HepG2 (cell line): Measurements from ENCODE around the gene HOXA11. TPM values are rescaled to one million over a fixed set of nuclear protein-coding genes. Genes with fewer than 3 reads are reported as not detected.
A peak's percentile ranks its signal among the peaks of the same experiment; 100 is the strongest.

ENCODE experiments used
- ATAC-seq: fragments of 200-7000 bp; cut with Tn5 transposase; 3 replicates; pipeline ENCODE4 v1.9.1; 2020; ENCODE audit warnings: mild to moderate bottlenecking, moderate library complexity
- BruUV-seq: library from RNA; stranded (reverse); fragments of 400-500 nt; replicated peaks from 2 replicates; lab custom pipeline; 2021; lab: Mats Ljungman, UMichigan
- CTCF ChIA-PET: fragments of 300-600 bp; formaldehyde crosslinking; extraction: SDS; loops from one replicate; lab custom pipeline; 2021; ENCODE audit warnings: low total read pairs, inconsistent platforms, low intra/inter-chr PET ratio; lab: Yijun Ruan, JAX
- POLR2A ChIA-PET: fragments of 350-600 bp; sonication (Branson Sonifier 250); formaldehyde crosslinking; loops from one replicate; lab custom pipeline; 2020; ENCODE audit warnings: antibody characterized with exemption, inconsistent platforms; lab: Yijun Ruan, JAX
- DNase-seq: peaks from one replicate; pipeline ENCODE4 v3.0.0-alpha.2; 2015; ENCODE audit warnings: low spot score
- FAIRE-seq: peaks from 3 replicates; lab custom pipeline; 2011; peaks lifted over from hg19 to GRCh38; lab: Jason Lieb, UNC
- H2AFZ ChIP-seq: one replicate; pipeline ENCODE4 v1.6.1; 2011; ENCODE audit warnings: low read length, inconsistent platforms
- H3K27ac ChIP-seq: fragments of 300-600 bp; 3 replicates; pipeline ENCODE4 v1.8.0; 2011; ENCODE audit warnings: mixed run types, mild to moderate bottlenecking, mixed read lengths, low read length, inconsistent platforms; ENCODE audit not compliant: insufficient read depth; ENCODE audit errors: extremely low read length
- H3K27me3 ChIP-seq, 2 experiments: fragments of 200-600 bp in 1 of 2; 2 replicates in 1 of 2; 3 replicates in 1 of 2; pipeline versions ENCODE4 v1.6.0 to v1.8.0; 2011; ENCODE audit warnings: low read length in 2 of 2, mild to moderate bottlenecking in 2 of 2, moderate library complexity in 2 of 2, inconsistent platforms in 1 of 2; ENCODE audit not compliant: insufficient read depth in 2 of 2, control insufficient read depth in 1 of 2
- H3K36me3 ChIP-seq, 2 experiments: fragments of 200-600 bp in 1 of 2; replicated peaks in 1 of 2; 2 replicates in 1 of 2; 3 replicates in 1 of 2; pipeline versions ENCODE4 v1.5.1 to v1.8.0; 2011; ENCODE audit warnings: low read length in 2 of 2, inconsistent platforms in 1 of 2; ENCODE audit not compliant: insufficient read depth in 2 of 2, control insufficient read depth in 1 of 2
- H3K4me1 ChIP-seq: 2 replicates; pipeline ENCODE4 v1.5.1; 2012; ENCODE audit warnings: low read length, inconsistent platforms; ENCODE audit not compliant: insufficient read depth
- H3K4me2 ChIP-seq: 2 replicates; pipeline ENCODE4 v1.6.0; 2011; ENCODE audit warnings: low read depth, low read length, inconsistent platforms
- H3K4me3 ChIP-seq, 3 experiments: fragments of 200-600 bp in 1 of 3; sonication (generic), shearing (Covaris generic) in 1 of 3; replicated peaks in 1 of 3; 2 replicates each; pipeline ENCODE4 v1.5.1; 2011 to 2016; ENCODE audit warnings: low read length in 3 of 3, inconsistent platforms in 2 of 3, low read depth in 2 of 3, mild to moderate bottlenecking in 2 of 3, control low read depth in 1 of 3, mixed read lengths in 1 of 3; ENCODE audit not compliant: insufficient read depth in 1 of 3
- H3K79me2 ChIP-seq: one replicate; pipeline ENCODE4 v1.6.1; 2011; ENCODE audit warnings: low read length, inconsistent platforms; ENCODE audit not compliant: insufficient read depth
- H3K9ac ChIP-seq: 2 replicates; pipeline ENCODE4 v1.6.0; 2011; ENCODE audit warnings: mild to moderate bottlenecking, low read depth, low read length, inconsistent platforms; ENCODE audit not compliant: insufficient read depth
- H3K9me3 ChIP-seq: 2 replicates; pipeline ENCODE4 v1.5.1; 2012; ENCODE audit warnings: mild to moderate bottlenecking, low read length
- H4K20me1 ChIP-seq: 2 replicates; pipeline ENCODE4 v1.6.0; 2011; ENCODE audit warnings: inconsistent platforms, mild to moderate bottlenecking, low read length, moderate library complexity; ENCODE audit not compliant: insufficient read depth
- ATF4 ChIP-seq, 2 experiments: fragments of 450-650 bp in 1 of 2; sonication (generic) in 1 of 2; formaldehyde crosslinking; IDR thresholded peaks; 2 replicates each; pipeline versions ENCODE4 v1.5.0 to v1.8.0; 2020 to 2022; ENCODE audit warnings: mild to moderate bottlenecking in 1 of 2, missing genetic modification reagents in 1 of 2
- ERF ChIP-seq: IDR thresholded peaks from 2 replicates; pipeline ENCODE4 v1.6.1; 2018; ENCODE audit warnings: missing biosample characterization, missing genetic modification reagents
- HNF1B ChIP-seq: sonication (generic); formaldehyde crosslinking; IDR thresholded peaks from 2 replicates; pipeline ENCODE4 v1.5.1; 2020; ENCODE audit warnings: mild to moderate bottlenecking, moderate library complexity, missing genetic modification reagents
- SIX4 ChIP-seq: sonication (generic); formaldehyde crosslinking; IDR thresholded peaks from 2 replicates; pipeline ENCODE4 v1.4.0; 2020; ENCODE audit warnings: missing genetic modification reagents
- ZNF777 ChIP-seq: sonication (generic); formaldehyde crosslinking; IDR thresholded peaks from 2 replicates; pipeline ENCODE4 v1.4.0; 2020; ENCODE audit warnings: missing genetic modification reagents
- WGBS: methylation state at CpG from one replicate; pipeline ENCODE4 v1.1.6; 2017; ENCODE audit warnings: low lambda C conversion rate; 5-methylcytosine and 5-hydroxymethylcytosine counted together
- in situ Hi-C: cut with HindIII; loops from 2 replicates; pipeline ENCODE4 v1.10.0; 2017; ENCODE audit warnings: low pct_unique_long_range_greater_than_20kb; ENCODE audit not compliant: extremely low pct_ligation_motif_present
- intact Hi-C: fragments of 100-400 bp; cut with micrococcal nuclease; formaldehyde crosslinking; loops from one replicate; pipeline ENCODE4 v1.10.0; 2022; ENCODE audit not compliant: unreplicated experiment
- polyA plus RNA-seq, 8 experiments: library from polyadenylated mRNA; depleted of rRNA in 3 of 8; stranded (reverse) in 7 of 8; unstranded in 1 of 8; fragments of >200 nt; fragmentation: Illumina TruSeq in 4 of 8; extraction: Trizol in 4 of 8; gene quantifications; 2 replicates each; pipeline versions ENCODE4 v1.2.1 to v1.2.3, GENCODE V29; 2011 to 2016; ENCODE audit warnings: low read depth in 4 of 8, missing spikeins in 1 of 8, mixed read lengths in 1 of 8; ENCODE audit not compliant: insufficient read depth in 1 of 8
- total RNA-seq, 5 experiments: library from RNA; depleted of rRNA; stranded (reverse); fragments of >200 nt; fragmentation: Illumina TruSeq; extraction: Trizol; gene quantifications; 2 replicates each; pipeline ENCODE4 v1.2.3, GENCODE V29; 2016; ENCODE audit warnings: low read depth in 1 of 5

HOXA11 gene
- total and polyA plus RNA-seq, 2 of the 13 experiments (the other 11 are each of a cell fraction or from before 2014, with no cell fraction given), result not detected

- H3K79me2 ChIP-seq, result no peaks in the 10 kb centered on the region
- no peaks in the 10 kb centered on the region for H4K20me1 ChIP-seq
- peak; percentile 18; the same call in 2 of the 3 replicates for ATAC-seq
- in situ Hi-C loops, result loop anchor here (25.0 kb wide), 1 partner anchor 1086 kb away; no protein-coding TSS in a partner anchor
- POLR2A ChIA-PET, result interaction anchor here (0.6 kb wide), 1 partner anchor 11 kb away, joined by 3 read pairs; the partner anchor contains the start of gene HOXA11
- H3K27ac ChIP-seq, result no peak overlapping the region
- peaks cover 18% of the 10 kb centered on the region for H3K4me1 ChIP-seq
- no peak for TF ChIP-seq HNF1B (CRISPR knock-in tag)
- peak; percentile 79 for TF ChIP-seq ZNF777 (CRISPR knock-in tag)
- TF ChIP-seq ERF (CRISPR knock-in tag), result no peak
- no peak for TF ChIP-seq ATF4 (CRISPR knock-in tag; IDR thresholded peaks at IDR 0.05)
- no peak for TF ChIP-seq SIX4 (CRISPR knock-in tag)
- intact Hi-C loops, result no loop called here
- no peaks in the 10 kb centered on the region for H3K36me3 ChIP-seq
- H3K27me3 ChIP-seq, result peaks cover 0 to 68% of the 10 kb centered on the region in 2 experiments
- FAIRE-seq, result no peak
- peak overlapping the region; percentile 58 for H3K4me2 ChIP-seq
- no peaks in the 10 kb centered on the region for H3K9me3 ChIP-seq
- 74% methylated on average over 21 of the region's 59 CpGs for WGBS
- DNase-seq, result no peak
- no TSS peak for BruUV-seq
- no peak overlapping the region for H2AFZ ChIP-seq
- no peak overlapping the region for H3K9ac ChIP-seq
- H3K4me3 ChIP-seq, result peak overlapping the region; percentile 3 to 51 (median 16); a peak in 3 of 6 replicates
- CTCF ChIA-PET, result no interaction called here
These were observed 11.5 kb downstream of the HOXA11 start for GRCh38 chr7:27173511-27173955.
